Middle frontal gyrus (tissue), 1 donor: ENCODE measurements around the gene KCNAB3.

Experiments
- DNase-seq: peaks from one replicate; pipeline ENCODE4 v3.0.0-alpha.2; 2015; ENCODE audit warnings: low spot score; ENCODE audit errors: extremely low spot score

Gene KCNAB3

DNA sequence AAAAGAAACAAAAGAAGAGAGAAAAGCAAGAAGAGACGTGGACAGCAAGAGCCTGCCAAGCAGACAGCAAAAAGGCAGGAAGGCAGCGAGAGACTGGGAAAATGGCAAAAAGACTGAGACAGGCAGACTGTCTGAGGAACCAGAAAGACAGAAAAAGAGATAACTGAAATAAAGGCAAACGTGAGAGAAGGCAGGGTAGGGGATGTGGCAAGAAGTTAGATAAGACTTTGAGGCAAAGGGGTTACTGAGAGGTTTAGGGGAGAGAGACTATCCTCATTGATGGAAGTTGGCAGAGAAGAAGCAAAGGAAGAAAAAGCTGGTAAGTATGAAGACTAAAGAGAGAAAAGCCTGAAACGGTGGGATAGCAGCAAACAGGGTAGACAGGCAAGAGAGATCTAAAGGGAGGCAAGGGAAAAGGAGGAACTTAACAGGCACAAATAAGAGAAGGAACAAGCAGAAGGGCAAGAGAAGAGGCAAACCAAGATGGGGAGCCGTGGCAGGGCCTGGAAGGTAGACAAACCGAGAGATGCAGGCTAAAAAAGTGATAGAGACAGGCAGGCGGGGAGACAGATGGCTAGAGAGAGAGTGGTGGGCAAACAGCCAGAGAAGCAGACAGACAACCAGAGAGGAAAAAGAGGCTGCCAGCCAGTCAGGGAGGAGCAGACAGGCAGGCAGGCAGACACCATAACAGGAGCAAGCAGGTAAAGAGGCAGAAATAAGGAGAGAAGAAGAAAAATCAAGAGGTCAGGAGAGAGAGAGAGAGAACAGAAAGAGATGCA, 48.2 kb downstream of the KCNAB3 start:
- no peak for DNase-seq

DNA sequence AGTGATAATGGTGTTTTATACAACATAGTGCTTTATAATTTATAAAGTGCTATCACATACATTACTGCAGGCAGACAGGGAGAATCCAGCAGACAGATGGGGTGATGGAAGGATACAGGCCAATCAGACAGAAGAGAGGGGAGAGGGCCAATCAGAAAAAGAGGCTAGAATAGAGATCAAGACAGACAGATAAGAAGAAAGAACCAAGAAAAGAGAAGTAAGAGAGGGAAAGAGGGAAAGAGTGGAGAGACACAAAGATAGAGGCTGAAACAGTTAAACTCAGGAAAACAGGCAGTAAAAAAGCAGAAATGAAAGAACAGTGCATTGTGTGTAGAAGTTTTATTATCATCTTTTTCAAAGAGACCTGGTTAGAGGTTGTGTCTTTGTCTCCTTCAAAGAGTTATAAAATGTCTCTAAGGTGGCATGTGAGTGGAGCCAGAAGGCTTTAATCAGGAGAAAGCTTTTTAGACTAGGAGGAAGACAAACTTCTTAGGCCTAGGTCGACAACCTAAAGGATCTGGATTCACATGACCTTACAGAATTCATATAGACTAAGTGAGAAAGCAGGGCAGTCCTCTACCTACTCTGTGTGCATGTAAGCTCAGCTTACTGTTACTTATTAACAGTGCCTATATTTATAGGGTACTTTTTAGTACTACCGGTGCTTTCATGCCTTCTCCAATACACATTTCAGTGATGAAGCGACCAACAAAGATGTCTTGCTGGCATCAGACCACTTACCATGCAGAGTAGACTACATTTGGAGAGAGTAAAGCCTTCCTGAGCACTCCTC, 49.4 kb downstream of the KCNAB3 start:
- no peak for DNase-seq

DNA sequence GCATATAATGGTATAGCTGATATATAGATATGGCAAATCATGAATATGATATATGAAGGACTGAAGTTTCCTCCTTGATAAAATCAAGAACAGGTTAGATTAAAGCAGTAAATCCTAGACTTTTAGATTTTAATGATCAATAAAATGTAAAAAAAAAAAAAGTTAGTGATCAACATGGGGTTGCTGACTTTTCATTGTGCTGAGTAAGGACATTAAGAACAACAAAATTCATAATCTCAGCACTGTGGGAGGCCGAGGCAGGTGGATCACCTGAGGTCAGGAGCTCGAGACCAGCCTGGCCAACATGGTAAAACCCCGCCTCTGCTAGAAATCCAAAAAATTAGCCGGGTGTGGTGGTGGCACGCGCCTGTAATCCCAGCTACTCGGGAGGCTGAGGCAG, 51.4 kb downstream of the KCNAB3 start:
- no peak for DNase-seq

DNA sequence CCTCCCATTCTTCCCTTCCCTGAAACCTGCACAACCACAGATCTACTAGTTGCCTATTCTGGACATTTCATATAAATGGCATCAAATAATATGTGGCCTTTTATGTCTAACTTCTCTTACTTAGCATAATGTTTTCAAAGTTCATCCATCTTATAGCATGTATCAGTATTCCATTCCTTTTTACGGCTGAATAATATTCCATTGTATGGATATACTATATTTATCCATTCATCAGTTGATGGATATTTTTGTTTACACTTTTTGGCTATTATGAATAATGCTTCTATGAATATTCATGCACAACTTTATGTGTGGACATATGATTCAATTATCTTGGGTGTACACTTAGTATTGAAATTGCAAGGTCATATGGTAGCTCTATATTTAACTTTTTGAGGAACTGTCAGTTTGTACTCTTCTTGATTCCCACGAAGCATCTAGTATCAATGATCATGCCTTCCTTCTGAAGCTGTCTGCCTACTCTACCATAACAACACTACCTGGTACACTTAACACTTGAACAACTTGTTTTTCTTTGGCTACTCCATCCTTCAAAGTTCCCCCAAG, 53.8 kb downstream of the KCNAB3 start:
- no peak for DNase-seq

DNA sequence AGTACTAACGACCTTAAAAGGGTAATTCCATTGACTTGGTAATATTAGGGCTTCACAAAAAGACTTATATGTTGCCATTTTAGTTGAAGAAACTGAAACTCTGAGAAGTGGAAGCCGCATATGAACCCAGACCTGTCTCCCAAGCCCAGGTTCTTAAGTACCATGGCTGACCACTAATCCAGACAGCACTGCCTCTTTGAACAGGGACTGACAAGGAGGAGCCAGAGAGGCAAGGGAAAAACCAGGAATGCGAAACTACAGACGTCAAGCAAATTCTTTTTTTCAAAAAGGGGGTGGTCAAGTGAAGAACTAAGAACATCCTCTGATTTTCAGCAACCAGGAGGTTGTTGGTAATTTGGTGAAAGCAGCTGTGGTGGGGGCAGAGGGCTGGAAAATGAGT, 56.6 kb downstream of the KCNAB3 start:
- DNase-seq, result no peak
